ENCODE measurements around the gene BCL6. TPM values are rescaled to one million over a fixed set of nuclear protein-coding genes. Genes with fewer than 3 reads are reported as not detected.

BCL6 gene
- total RNA-seq, 1 donor from 2014 or later = 2.5 TPM

- H3K27ac Mint-ChIP-seq (ENCODE audit: unreplicated experiment) = no peak overlapping the region
- DNase-seq = no peak
Measured at GRCh38 chr3:187721055-187721454, 24.2 kb downstream of the BCL6 start.

GRCh38 chr3:187720337-187720670 lies 25.0 kb downstream of the BCL6 start:
- TF ChIP-seq CTCF (IDR thresholded peaks at IDR 0.05; ENCODE audit: partially characterized antibody, unreplicated experiment) = no peak
- no peak overlapping the region for H3K27ac Mint-ChIP-seq (ENCODE audit: unreplicated experiment)
- H3K27me3 Mint-ChIP-seq (ENCODE audit: unreplicated experiment) = peaks cover 4% of the 10 kb centered on the region
- no peaks in the 10 kb centered on the region for H3K9me3 Mint-ChIP-seq (ENCODE audit: unreplicated experiment)
- DNase-seq = no peak
- H3K4me1 Mint-ChIP-seq (ENCODE audit: low read depth, unreplicated experiment) = no peaks in the 10 kb centered on the region
- no peaks in the 10 kb centered on the region for H3K36me3 Mint-ChIP-seq (ENCODE audit: unreplicated experiment)
- H3K4me3 Mint-ChIP-seq (ENCODE audit: unreplicated experiment) = no peak overlapping the region

More at GRCh38 chr3:187721055-187721454, 24.2 kb downstream of the BCL6 start:
- Mint-ChIP-seq H3K4me3 (ENCODE audit: unreplicated experiment) (no peak overlapping the region), H3K27me3 (ENCODE audit: unreplicated experiment) (peaks cover 4% of the 10 kb centered on the region), H3K4me1 (ENCODE audit: low read depth, unreplicated experiment) (no peaks in the 10 kb centered on the region), H3K36me3 (ENCODE audit: unreplicated experiment) (no peaks in the 10 kb centered on the region), H3K9me3 (ENCODE audit: unreplicated experiment) (no peaks in the 10 kb centered on the region)
- TF ChIP-seq CTCF (IDR thresholded peaks at IDR 0.05; ENCODE audit: partially characterized antibody, unreplicated experiment) = no peak

GRCh38 chr3:187719628-187720336 lies 25.5 kb downstream of the BCL6 start:
- Mint-ChIP-seq H3K27ac (ENCODE audit: unreplicated experiment) (no peak overlapping the region), H3K4me1 (ENCODE audit: low read depth, unreplicated experiment) (no peaks in the 10 kb centered on the region), H3K9me3 (ENCODE audit: unreplicated experiment) (no peaks in the 10 kb centered on the region), H3K27me3 (ENCODE audit: unreplicated experiment) (peaks cover 4% of the 10 kb centered on the region), H3K4me3 (ENCODE audit: unreplicated experiment) (no peak overlapping the region), H3K36me3 (ENCODE audit: unreplicated experiment) (no peaks in the 10 kb centered on the region)
- no peak for TF ChIP-seq CTCF (IDR thresholded peaks at IDR 0.05; ENCODE audit: partially characterized antibody, unreplicated experiment)
- DNase-seq = no peak

- TF ChIP-seq CTCF (IDR thresholded peaks at IDR 0.05; ENCODE audit: partially characterized antibody, unreplicated experiment) = no peak
- DNase-seq = no peak
- no peaks in the 10 kb centered on the region for H3K36me3 Mint-ChIP-seq (ENCODE audit: unreplicated experiment)
- no peaks in the 10 kb centered on the region for H3K4me1 Mint-ChIP-seq (ENCODE audit: low read depth, unreplicated experiment)
- no peak overlapping the region for H3K27ac Mint-ChIP-seq (ENCODE audit: unreplicated experiment)
- H3K4me3 Mint-ChIP-seq (ENCODE audit: unreplicated experiment) = no peak overlapping the region
- H3K9me3 Mint-ChIP-seq (ENCODE audit: unreplicated experiment) = no peaks in the 10 kb centered on the region
- H3K27me3 Mint-ChIP-seq (ENCODE audit: unreplicated experiment) = peaks cover 3% of the 10 kb centered on the region
Measured at GRCh38 chr3:187718802-187719201, 26.5 kb downstream of the BCL6 start.

GRCh38 chr3:187717572-187717971 lies 27.7 kb downstream of the BCL6 start:
- Mint-ChIP-seq H3K4me1 (ENCODE audit: low read depth, unreplicated experiment) (no peaks in the 10 kb centered on the region), H3K4me3 (ENCODE audit: unreplicated experiment) (no peak overlapping the region), H3K27me3 (ENCODE audit: unreplicated experiment) (peaks cover 4% of the 10 kb centered on the region), H3K36me3 (ENCODE audit: unreplicated experiment) (no peaks in the 10 kb centered on the region), H3K27ac (ENCODE audit: unreplicated experiment) (no peak overlapping the region), H3K9me3 (ENCODE audit: unreplicated experiment) (no peaks in the 10 kb centered on the region)
- DNase-seq = no peak
- no peak for TF ChIP-seq CTCF (IDR thresholded peaks at IDR 0.05; ENCODE audit: partially characterized antibody, unreplicated experiment)
